Thyroid gland (tissue), 4 donors: ENCODE results near the gene GMCL2. TPM values are rescaled to one million over a fixed set of nuclear protein-coding genes. Genes with fewer than 3 reads are reported as not detected.

Experiments
- DNase-seq, 2 donors: peaks; one replicate each; pipeline ENCODE4 v3.0.0-alpha.2; 2019
- H3K27ac ChIP-seq, 3 donors: fragments of 200-600 bp; sonication (generic); 1 replicate in 2 of 3; 2 replicates in 1 of 3; pipeline ENCODE4 v1.5.1; 2016 to 2019; ENCODE audit warnings: mild to moderate bottlenecking in 1 of 3, moderate library complexity in 1 of 3
- H3K27me3 ChIP-seq: fragments of 200-600 bp; sonication (generic); one replicate; pipeline ENCODE4 v1.5.1; 2019
- H3K36me3 ChIP-seq, 2 donors: fragments of 200-600 bp; sonication (generic); one replicate each; pipeline ENCODE4 v1.5.1; 2016 to 2019
- H3K4me1 ChIP-seq, 2 donors: fragments of 200-600 bp; sonication (generic); one replicate each; pipeline ENCODE4 v1.5.1; 2017 to 2019
- H3K4me3 ChIP-seq, 3 donors: fragments of 200-600 bp; sonication (generic); replicated peaks in 1 of 3; 1 replicate in 2 of 3; 2 replicates in 1 of 3; pipeline ENCODE4 v1.5.1; 2016; ENCODE audit warnings: mild to moderate bottlenecking in 1 of 3
- H3K9me3 ChIP-seq: fragments of 200-600 bp; sonication (generic); one replicate; pipeline ENCODE4 v1.5.1; 2017
- CTCF ChIP-seq, 6 experiments: fragments of 200-600 bp in 3 of 6; fragments of 450-650 bp in 3 of 6; sonication (generic) in 3 of 6; IDR thresholded peaks; one replicate each; pipeline ENCODE4 v1.5.1; 2016 to 2019; ENCODE audit warnings: antibody characterized with exemption in 6 of 6, mild to moderate bottlenecking in 2 of 6, inconsistent platforms in 1 of 6, moderate library complexity in 1 of 6
- POLR2A ChIP-seq, 2 donors: fragments of 450-650 bp; IDR thresholded peaks; one replicate each; pipeline ENCODE4 v1.6.1; 2017; ENCODE audit warnings: antibody characterized with exemption in 2 of 2, mild to moderate bottlenecking in 2 of 2, moderate library complexity in 1 of 2
- WGBS, 2 donors: methylation state at CpG; one replicate each; pipeline ENCODE4 v1.1.5; 2017; 5-methylcytosine and 5-hydroxymethylcytosine counted together
- intact Hi-C: fragments of 100-400 bp; cut with DNase I; formaldehyde crosslinking; loops from one replicate; pipeline ENCODE4 v1.15.1; 2023
- total RNA-seq, 4 donors: library from RNA; depleted of rRNA; stranded (reverse); fragments of >200 nt; gene quantifications; one replicate each; pipeline ENCODE4 v1.2.3, GENCODE V29; 2016

Gene GMCL2
- not detected for total RNA-seq

GRCh38 chr5:178187014-178187413 is at the start of gene GMCL2:
Gene GMCL2 (minus strand): TSS chr5:178187371. CDS start chr5:178187299, 72 bp downstream.
- 66 to 92% methylated on average over 25 to 27 of the region's 27 CpGs for WGBS, 2 donors
- no peak within 1 kb of the TSS for H3K27ac ChIP-seq
- H3K36me3 ChIP-seq: no peaks in the 10 kb centered on the region
- no peak within 1 kb of the TSS for H3K4me3 ChIP-seq
- H3K4me1 ChIP-seq: no peaks in the 10 kb centered on the region
- TF ChIP-seq CTCF (IDR thresholded peaks at IDR 0.05): no peak
- DNase-seq: no peak
- intact Hi-C loops: no loop called here
- H3K27me3 ChIP-seq: no peaks in the 10 kb centered on the region
- no peaks in the 10 kb centered on the region for H3K9me3 ChIP-seq

GRCh38 chr5:178236679-178237078 is 49.5 kb upstream of the GMCL2 start:
- peak overlapping the region; percentile 74 to 84 (median 78) for H3K27ac ChIP-seq
- no peaks in the 10 kb centered on the region for H3K36me3 ChIP-seq
- intact Hi-C loops: no loop called here
- peaks cover 18 to 64% of the 10 kb centered on the region in 2 donors for H3K4me1 ChIP-seq
- DNase-seq: peak; percentile 85
- H3K9me3 ChIP-seq: no peaks in the 10 kb centered on the region
- no peaks in the 10 kb centered on the region for H3K27me3 ChIP-seq
- 17 to 21% methylated on average over 4 of the region's 4 CpGs for WGBS, 2 donors
- no peak for TF ChIP-seq CTCF (IDR thresholded peaks at IDR 0.05)
- peak in 1 of 2 donors; percentile 30 for TF ChIP-seq POLR2A (IDR thresholded peaks at IDR 0.05)
- no peak overlapping the region for H3K4me3 ChIP-seq

GRCh38 chr5:178236126-178236525 is 49.0 kb upstream of the GMCL2 start:
- Histone ChIP-seq H3K4me3 (no peak overlapping the region), H3K9me3 (no peaks in the 10 kb centered on the region), H3K36me3 (no peaks in the 10 kb centered on the region), H3K27ac (peak overlapping the region; percentile 74 to 84 (median 78)), H3K27me3 (no peaks in the 10 kb centered on the region), H3K4me1 (peaks cover 24 to 70% of the 10 kb centered on the region in 2 donors)
- no peak for DNase-seq
- TF ChIP-seq POLR2A (IDR thresholded peaks at IDR 0.05) (no peak), CTCF (IDR thresholded peaks at IDR 0.05) (no peak)
- 82 to 93% methylated on average over 9 of the region's 9 CpGs for WGBS, 2 donors
- intact Hi-C loops: no loop called here

GRCh38 chr5:178235588-178235974 is 48.4 kb upstream of the GMCL2 start:
- no peak for DNase-seq
- Histone ChIP-seq H3K27me3 (no peaks in the 10 kb centered on the region), H3K4me3 (no peak overlapping the region), H3K36me3 (no peaks in the 10 kb centered on the region), H3K9me3 (no peaks in the 10 kb centered on the region), H3K27ac (peak overlapping the region; percentile 21 to 74 (median 52)), H3K4me1 (peaks cover 28 to 75% of the 10 kb centered on the region in 2 donors)
- 69 to 78% methylated on average over 3 of the region's 3 CpGs for WGBS, 2 donors
- intact Hi-C loops: no loop called here
- TF ChIP-seq CTCF (IDR thresholded peaks at IDR 0.05): no peak
- no peak for TF ChIP-seq POLR2A (IDR thresholded peaks at IDR 0.05)

- WGBS, 2 donors: 29 to 52% methylated on average over 6 to 11 of the region's 12 CpGs
- Histone ChIP-seq H3K4me3 (no peak overlapping the region), H3K36me3 (peaks cover 0 to 1% of the 10 kb centered on the region in 2 donors), H3K9me3 (no peaks in the 10 kb centered on the region), H3K27ac (peak overlapping the region; percentile 21 to 74 (median 52)), H3K4me1 (peaks cover 28 to 76% of the 10 kb centered on the region in 2 donors), H3K27me3 (no peaks in the 10 kb centered on the region)
- intact Hi-C loops: loop anchor here (5.0 kb wide), 1 partner anchor 357 kb away; the partner anchor contains the start of gene COL23A1
- TF ChIP-seq POLR2A (IDR thresholded peaks at IDR 0.05) (no peak), CTCF (IDR thresholded peaks at IDR 0.05) (peak; percentile 55 to 73 (median 66))
- DNase-seq: peak; percentile 79 to 82
Observed at GRCh38 chr5:178234750-178235587, 47.8 kb upstream of the GMCL2 start.
